AG04449 (cell line): ENCODE results near the gene DAD1.

Experiments
- CTCF ChIA-PET: fragments of 350-600 bp; formaldehyde crosslinking; extraction: SDS; loops from one replicate; lab custom pipeline; 2021; ENCODE audit warnings: antibody characterized with exemption; lab: Yijun Ruan, JAX
- POLR2A ChIA-PET: fragments of 400-600, 350-600 bp; formaldehyde crosslinking; extraction: SDS; loops from one replicate; lab custom pipeline; 2020; ENCODE audit warnings: antibody characterized with exemption, inconsistent platforms; lab: Yijun Ruan, JAX
- DNase-seq: peaks from one replicate; pipeline ENCODE4 v3.0.0-alpha.2; 2010; ENCODE audit warnings: low read depth, low spot score
- H3K4me3 ChIP-seq: 2 replicates; pipeline ENCODE4 v1.5.1; 2011; ENCODE audit warnings: low read depth, mild to moderate bottlenecking, control low read depth, low read length
- TF ChIP-seq, protein P1 (sequence below): IDR thresholded peaks from one replicate; pipeline ENCODE4 v1.5.1; 2011; ENCODE audit warnings: mild to moderate bottlenecking, moderate library complexity, low read length, control low read depth, inconsistent platforms; ENCODE audit not compliant: insufficient read depth; ENCODE audit errors: missing control alignments

DAD1 gene

GRCh38 chr14:22526744-22527143, 62.3 kb downstream of the DAD1 start:
- H3K4me3 ChIP-seq = no peak overlapping the region
- no peak for DNase-seq
- POLR2A ChIA-PET = no interaction called here
- TF ChIP-seq, protein P1, sequence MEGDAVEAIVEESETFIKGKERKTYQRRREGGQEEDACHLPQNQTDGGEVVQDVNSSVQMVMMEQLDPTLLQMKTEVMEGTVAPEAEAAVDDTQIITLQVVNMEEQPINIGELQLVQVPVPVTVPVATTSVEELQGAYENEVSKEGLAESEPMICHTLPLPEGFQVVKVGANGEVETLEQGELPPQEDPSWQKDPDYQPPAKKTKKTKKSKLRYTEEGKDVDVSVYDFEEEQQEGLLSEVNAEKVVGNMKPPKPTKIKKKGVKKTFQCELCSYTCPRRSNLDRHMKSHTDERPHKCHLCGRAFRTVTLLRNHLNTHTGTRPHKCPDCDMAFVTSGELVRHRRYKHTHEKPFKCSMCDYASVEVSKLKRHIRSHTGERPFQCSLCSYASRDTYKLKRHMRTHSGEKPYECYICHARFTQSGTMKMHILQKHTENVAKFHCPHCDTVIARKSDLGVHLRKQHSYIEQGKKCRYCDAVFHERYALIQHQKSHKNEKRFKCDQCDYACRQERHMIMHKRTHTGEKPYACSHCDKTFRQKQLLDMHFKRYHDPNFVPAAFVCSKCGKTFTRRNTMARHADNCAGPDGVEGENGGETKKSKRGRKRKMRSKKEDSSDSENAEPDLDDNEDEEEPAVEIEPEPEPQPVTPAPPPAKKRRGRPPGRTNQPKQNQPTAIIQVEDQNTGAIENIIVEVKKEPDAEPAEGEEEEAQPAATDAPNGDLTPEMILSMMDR = no peak
- CTCF ChIA-PET = interaction anchor here (0.7 to 1.3 kb wide), 3 partner anchors 30 to 346 kb away, joined by 3 read pairs; no protein-coding TSS in a partner anchor

DNA sequence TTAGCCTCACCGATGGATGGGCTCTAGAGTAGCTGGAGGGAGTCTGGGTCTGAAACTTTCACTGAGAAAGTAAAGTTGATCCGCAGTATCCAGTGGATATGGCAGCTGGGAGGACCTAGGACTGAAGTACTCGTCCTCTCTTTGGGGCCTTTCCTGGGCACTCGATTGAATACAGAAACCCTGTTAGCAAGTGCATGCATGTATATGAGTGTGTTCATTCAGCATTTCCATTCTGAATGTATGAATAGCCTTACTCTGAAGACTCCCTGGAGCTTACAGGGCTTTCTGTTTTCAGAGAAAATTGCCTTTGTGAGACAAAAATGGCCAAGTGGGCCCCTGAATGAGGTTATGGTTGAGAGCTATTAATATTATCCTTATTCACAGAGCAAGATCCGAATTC, 62.8 kb downstream of the DAD1 start:
- ChIA-PET POLR2A (no interaction called here), CTCF (interaction anchor here (0.7 to 1.4 kb wide), 4 partner anchors 31 to 347 kb away, joined by 3 read pairs; no protein-coding TSS in a partner anchor)
- H3K4me3 ChIP-seq = no peak overlapping the region
- TF ChIP-seq, protein P1 = no peak
- DNase-seq = no peak

DNA sequence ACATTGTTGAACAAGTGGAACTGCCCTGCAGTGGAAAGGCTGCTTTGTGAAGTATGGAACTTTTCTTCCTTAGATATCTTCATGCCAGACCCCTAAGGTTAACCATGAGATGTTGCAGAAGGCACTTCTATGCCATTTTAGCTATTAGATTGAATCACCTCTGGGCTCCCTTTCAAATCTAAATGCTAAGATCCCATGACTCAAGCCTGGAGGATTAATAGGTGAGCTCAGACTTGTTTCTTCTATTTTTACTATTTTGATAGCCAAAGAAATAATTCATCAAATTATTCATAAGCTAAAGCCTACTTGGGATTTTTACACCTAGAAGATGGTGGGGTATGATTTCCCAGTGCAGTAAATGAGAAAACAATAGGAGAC, 64.3 kb downstream of the DAD1 start:
- CTCF ChIA-PET = interaction anchor here (1.0 to 1.5 kb wide), 4 partner anchors 8 to 133 kb away, joined by 3 to 7 read pairs (median 3); no protein-coding TSS in a partner anchor

GRCh38 chr14:22524115-22524783, 64.8 kb downstream of the DAD1 start:
- H3K4me3 ChIP-seq = no peak overlapping the region
- no peak for DNase-seq
- ChIA-PET POLR2A (no interaction called here), CTCF (interaction anchor here (1.0 to 1.5 kb wide), 3 partner anchors 8 to 132 kb away, joined by 3 to 7 read pairs (median 3); no protein-coding TSS in a partner anchor)
- TF ChIP-seq, protein P1 = no peak

More for the DNA sequence above, 64.3 kb downstream of the DAD1 start:
- H3K4me3 ChIP-seq = no peak overlapping the region
- POLR2A ChIA-PET = no interaction called here
- TF ChIP-seq, protein P1 = no peak
- no peak for DNase-seq

DNA sequence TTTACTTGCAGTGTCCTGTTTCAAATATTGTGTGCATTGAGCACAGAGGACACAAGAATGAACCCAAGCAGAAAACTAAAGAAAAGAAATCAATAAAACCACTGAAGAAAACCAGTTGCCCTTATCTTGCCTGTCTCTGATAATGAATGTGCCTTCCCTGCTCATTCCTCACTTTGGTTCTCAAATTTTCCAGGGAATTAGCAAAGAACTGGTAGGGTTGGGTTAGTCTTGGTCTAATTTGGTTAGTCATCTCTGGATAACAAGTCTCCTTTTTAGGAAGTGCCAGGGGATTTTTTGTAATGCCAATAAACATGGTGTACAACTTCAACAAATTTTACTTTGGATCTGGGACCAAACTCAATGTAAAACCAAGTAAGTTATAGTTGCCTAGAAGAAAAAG, 65.7 kb downstream of the DAD1 start:
- CTCF ChIA-PET = interaction anchor here (1.5 kb wide), 1 partner anchor 33 kb away, joined by 7 read pairs; no protein-coding TSS in a partner anchor
- TF ChIP-seq, protein P1 = no peak
- no peak overlapping the region for H3K4me3 ChIP-seq
- no peak for DNase-seq
- POLR2A ChIA-PET = no interaction called here

DNA sequence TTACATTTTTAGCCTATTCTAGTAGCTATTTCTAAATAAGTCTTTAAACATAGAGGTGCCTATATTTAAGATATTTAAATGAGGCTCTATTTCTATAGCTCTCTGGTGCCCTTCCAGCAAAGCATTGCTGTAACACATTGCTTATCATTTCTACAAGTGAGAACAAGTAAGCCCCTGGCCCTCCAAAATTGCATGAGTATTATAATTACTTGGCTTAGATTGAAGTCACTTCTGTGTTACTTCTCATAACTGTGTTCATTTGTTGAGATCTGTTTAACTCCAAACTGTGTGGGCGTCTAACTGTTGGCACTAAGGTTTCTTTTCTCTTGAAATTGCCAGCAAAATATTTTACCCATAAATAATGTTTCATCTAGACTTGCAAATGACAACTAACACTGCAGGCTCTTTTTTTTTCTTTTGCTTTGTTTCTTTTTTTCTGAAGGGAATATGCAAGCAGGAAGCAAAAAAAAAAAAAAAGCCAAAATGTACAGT, 66.5 kb downstream of the DAD1 start:
- POLR2A ChIA-PET = interaction anchor here (0.6 kb wide), 1 partner anchor 296 kb away, joined by 4 read pairs; no protein-coding TSS in a partner anchor
- CTCF ChIA-PET = interaction anchor here (1.5 to 1.6 kb wide), 2 partner anchors 10 to 34 kb away, joined by 6 to 7 read pairs; no protein-coding TSS in a partner anchor
- no peak for DNase-seq
- TF ChIP-seq, protein P1 = no peak
- H3K4me3 ChIP-seq = no peak overlapping the region
